ENCODE measurements around the gene UBE2G2. TPM values are rescaled to one million over a fixed set of nuclear protein-coding genes. Genes with fewer than 3 reads are reported as not detected.
A peak's percentile ranks its signal among the peaks of the same experiment; 100 is the strongest.

UBE2G2 gene
- total RNA-seq, 1 experiment from 2014 or later = 121 TPM

DNA sequence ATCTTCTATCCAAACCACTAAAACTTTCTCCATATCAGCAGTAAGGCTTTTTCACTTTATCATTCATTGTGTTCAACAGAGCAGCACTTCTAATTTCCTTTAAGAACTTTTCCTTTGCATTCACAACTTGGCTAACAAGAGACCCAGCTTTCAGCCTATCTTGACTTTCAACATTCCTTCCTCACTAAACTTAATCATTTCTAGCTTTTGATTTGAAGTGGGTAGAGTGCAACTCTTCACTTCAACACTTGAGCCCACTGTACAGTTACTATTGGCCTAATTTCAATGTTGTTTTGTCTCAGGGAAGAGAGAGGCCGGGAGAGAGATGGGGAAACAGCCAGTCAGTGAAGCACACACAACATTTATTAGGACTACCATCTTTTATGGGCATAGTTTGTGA lies 2.0 kb downstream of the UBE2G2 start:
- H3K79me2 ChIP-seq (ENCODE audit: insufficient read depth, low read length) = peaks cover 19% of the 10 kb centered on the region; the same call in 1 of the 2 replicates
- peaks cover 26 to 55% (median 40%) of the 10 kb centered on the region in 3 experiments for H3K36me3 Mint-ChIP-seq (ENCODE audit: insufficient read depth in 1 of 3, low read depth in 3 of 3)
- no peaks in the 10 kb centered on the region for H3K4me1 ChIP-seq (ENCODE audit: insufficient read depth, low read length)
- WGBS (ENCODE audit: extremely low coverage, insufficient read length, low lambda C conversion rate) = no CpG with 5 or more reads among the region's 1 CpG
- no peaks in the 10 kb centered on the region for H4K20me1 ChIP-seq (ENCODE audit: control insufficient read depth, insufficient read depth, insufficient read length)
- H4K5ac ChIP-seq (ENCODE audit: insufficient read length, low read depth, low read length) = no peak overlapping the region
- H4K8ac ChIP-seq (replicated peaks; ENCODE audit: insufficient read length, low read depth, low read length) = no peak overlapping the region
- no peak overlapping the region for H3K27ac Mint-ChIP-seq
- no peak overlapping the region for H2BK120ac ChIP-seq (ENCODE audit: low read depth, low read length, poor library complexity, severe bottlenecking)
- H3K56ac ChIP-seq (ENCODE audit: insufficient read length, low read depth, low read length) = no peak overlapping the region
- no peak overlapping the region for H2AK5ac ChIP-seq (ENCODE audit: insufficient read length, low read length)
- no peak overlapping the region for H2BK15ac ChIP-seq (ENCODE audit: low read depth, low read length)
- no peaks in the 10 kb centered on the region for H3K27me3 ChIP-seq (ENCODE audit: insufficient read depth, low read length)
- H2BK12ac ChIP-seq (ENCODE audit: insufficient read length, low read depth, low read length) = no peak overlapping the region
- H3K27ac ChIP-seq (ENCODE audit: insufficient read length, low read depth, low read length) = no peak overlapping the region
- H4K91ac ChIP-seq (ENCODE audit: insufficient read length, low read depth, low read length) = no peak overlapping the region
- H3K9ac ChIP-seq (ENCODE audit: extremely low read depth, insufficient read length, low read length) = no peak overlapping the region
- H3T11ph ChIP-seq (ENCODE audit: low read length) = no peak overlapping the region
- H3K18ac ChIP-seq (ENCODE audit: insufficient read length, low read depth, low read length) = no peak overlapping the region
- no peaks in the 10 kb centered on the region for H3K9me3 Mint-ChIP-seq
- peak overlapping the region; percentile 95 to 96 for H3K4me3 Mint-ChIP-seq
- no peak overlapping the region for H3K4me2 ChIP-seq (ENCODE audit: insufficient read depth, insufficient read length, low read length)
- peaks cover 23 to 36% of the 10 kb centered on the region in 2 experiments for H3K4me1 Mint-ChIP-seq
- H3K4ac ChIP-seq (ENCODE audit: low read depth, low read length) = no peak overlapping the region
- H3K14ac ChIP-seq (ENCODE audit: insufficient read depth, low read length) = no peak overlapping the region
- no peaks in the 10 kb centered on the region for H3K27me3 Mint-ChIP-seq (ENCODE audit: low read depth)
- peaks cover 13% of the 10 kb centered on the region for H3K23me2 ChIP-seq (ENCODE audit: insufficient read length, low read depth, low read length, poor library complexity, severe bottlenecking)
- H2BK20ac ChIP-seq (ENCODE audit: low read depth, low read length, poor library complexity, severe bottlenecking) = no peak overlapping the region
- DNase-seq = no peak
- peaks cover 2% of the 10 kb centered on the region for H3K79me1 ChIP-seq (ENCODE audit: insufficient read depth, low read depth, low read length, poor library complexity, severe bottlenecking)
- TF ChIP-seq, protein P1, sequence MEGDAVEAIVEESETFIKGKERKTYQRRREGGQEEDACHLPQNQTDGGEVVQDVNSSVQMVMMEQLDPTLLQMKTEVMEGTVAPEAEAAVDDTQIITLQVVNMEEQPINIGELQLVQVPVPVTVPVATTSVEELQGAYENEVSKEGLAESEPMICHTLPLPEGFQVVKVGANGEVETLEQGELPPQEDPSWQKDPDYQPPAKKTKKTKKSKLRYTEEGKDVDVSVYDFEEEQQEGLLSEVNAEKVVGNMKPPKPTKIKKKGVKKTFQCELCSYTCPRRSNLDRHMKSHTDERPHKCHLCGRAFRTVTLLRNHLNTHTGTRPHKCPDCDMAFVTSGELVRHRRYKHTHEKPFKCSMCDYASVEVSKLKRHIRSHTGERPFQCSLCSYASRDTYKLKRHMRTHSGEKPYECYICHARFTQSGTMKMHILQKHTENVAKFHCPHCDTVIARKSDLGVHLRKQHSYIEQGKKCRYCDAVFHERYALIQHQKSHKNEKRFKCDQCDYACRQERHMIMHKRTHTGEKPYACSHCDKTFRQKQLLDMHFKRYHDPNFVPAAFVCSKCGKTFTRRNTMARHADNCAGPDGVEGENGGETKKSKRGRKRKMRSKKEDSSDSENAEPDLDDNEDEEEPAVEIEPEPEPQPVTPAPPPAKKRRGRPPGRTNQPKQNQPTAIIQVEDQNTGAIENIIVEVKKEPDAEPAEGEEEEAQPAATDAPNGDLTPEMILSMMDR (conservative IDR thresholded peaks at IDR 0.05) = no peak
- H2BK5ac ChIP-seq (ENCODE audit: insufficient read length, low read length) = no peak overlapping the region
- no peak overlapping the region for H3K23ac ChIP-seq (ENCODE audit: insufficient read length, low read depth, low read length)
- no peak overlapping the region for H2AFZ ChIP-seq (ENCODE audit: low read length)
- H3K9me3 ChIP-seq (ENCODE audit: control insufficient read depth, low read depth, low read length) = no peaks in the 10 kb centered on the region

All from H9 (cell line).